Left hindlimb (tissue), 1 donor: ENCODE data around the gene ATP6V1F.

Experiments
- DNase-seq: peaks from one replicate; pipeline ENCODE4 v3.0.0-alpha.2; 2018

ATP6V1F gene

GRCh38 chr7:128835790-128836641, 26.6 kb upstream of the ATP6V1F start:
- DNase-seq = peak; percentile 73

- DNase-seq = no peak
These were observed 25.8 kb upstream of the ATP6V1F start for GRCh38 chr7:128836729-128837348.

GRCh38 chr7:128837521-128837921, 25.1 kb upstream of the ATP6V1F start:
- no peak for DNase-seq

- no peak for DNase-seq
These were observed 24.4 kb upstream of the ATP6V1F start for GRCh38 chr7:128838109-128838779.

GRCh38 chr7:128838981-128839731, 23.5 kb upstream of the ATP6V1F start:
- no peak for DNase-seq

GRCh38 chr7:128839751-128840177, 22.9 kb upstream of the ATP6V1F start:
- no peak for DNase-seq

GRCh38 chr7:128840326-128841170, 22.1 kb upstream of the ATP6V1F start:
- no peak for DNase-seq

GRCh38 chr7:128841171-128841690, 21.4 kb upstream of the ATP6V1F start:
- no peak for DNase-seq

GRCh38 chr7:128841921-128842673, 20.6 kb upstream of the ATP6V1F start:
- DNase-seq = no peak

- DNase-seq = no peak
These were observed 19.7 kb upstream of the ATP6V1F start for GRCh38 chr7:128842674-128843641.

- DNase-seq = no peak
These were observed 18.6 kb upstream of the ATP6V1F start for GRCh38 chr7:128843938-128844621.

GRCh38 chr7:128844777-128845311, 17.8 kb upstream of the ATP6V1F start:
- DNase-seq = no peak

- DNase-seq = no peak
These were observed 17.2 kb upstream of the ATP6V1F start for GRCh38 chr7:128845475-128845874.

GRCh38 chr7:128845987-128846386, 16.7 kb upstream of the ATP6V1F start:
- no peak for DNase-seq

- DNase-seq = no peak
These were observed 15.7 kb upstream of the ATP6V1F start for GRCh38 chr7:128846781-128847444.

- DNase-seq = no peak
These were observed 14.9 kb upstream of the ATP6V1F start for GRCh38 chr7:128847721-128848211.

- no peak for DNase-seq
These were observed 14.1 kb upstream of the ATP6V1F start for GRCh38 chr7:128848289-128849155.
